K562 (cell line): ENCODE results near the gene SLC38A10. TPM values are rescaled to one million over a fixed set of nuclear protein-coding genes. Genes with fewer than 3 reads are reported as not detected.

ENCODE experiments used
- CHD1 ChIP-seq: fragments of 200-600 bp; sonication (generic); IDR thresholded peaks from one replicate; pipeline ENCODE4 v1.6.1; 2012; ENCODE audit warnings: mild to moderate bottlenecking, moderate library complexity, low read length, inconsistent platforms
- CTCF ChIP-seq, 3 experiments: IDR thresholded peaks in 2 of 3; conservative IDR thresholded peaks in 1 of 3; 2 replicates each; pipeline ENCODE4 v1.5.1; 2011 to 2012; ENCODE audit warnings: low read length in 3 of 3, mild to moderate bottlenecking in 3 of 3, control low read depth in 2 of 3, improper control_type of control experiment in 1 of 3, inconsistent platforms in 1 of 3, low read depth in 1 of 3, mixed read lengths in 1 of 3, moderate library complexity in 1 of 3; ENCODE audit not compliant: insufficient read depth in 2 of 3
- GTF3C2 ChIP-seq: IDR thresholded peaks from 3 replicates; pipeline ENCODE4 v1.6.1; 2011; ENCODE audit warnings: borderline replicate concordance, mild to moderate bottlenecking, moderate library complexity; ENCODE audit not compliant: insufficient read length; ENCODE audit errors: extremely low read depth
- KDM2B ChIP-seq: fragments of 250-450 bp; sonication (Bioruptor Pico); IDR thresholded peaks from 2 replicates; pipeline ENCODE4 v1.8.0; 2021; ENCODE audit warnings: mild to moderate bottlenecking, moderate library complexity
- NFE2 ChIP-seq: IDR thresholded peaks from 2 replicates; pipeline ENCODE4 v1.6.1; 2014; ENCODE audit warnings: antibody characterized with exemption, low read depth
- NUFIP1 ChIP-seq: fragments of 450-650 bp; IDR thresholded peaks from 2 replicates; pipeline ENCODE4 v1.6.1; 2018; ENCODE audit not compliant: partially characterized antibody
- POLR2G ChIP-seq: fragments of 200-400 bp; formaldehyde crosslinking; IDR thresholded peaks from 2 replicates; pipeline ENCODE4 v1.6.1; 2017; ENCODE audit warnings: low read depth, mild to moderate bottlenecking, antibody characterized with exemption, low read length, moderate library complexity
- RBM25 ChIP-seq: fragments of 200-400 bp; formaldehyde crosslinking; IDR thresholded peaks from 2 replicates; pipeline ENCODE4 v1.6.1; 2018; ENCODE audit warnings: low read length, low read depth, moderate library complexity; ENCODE audit not compliant: severe bottlenecking
- RERE ChIP-seq: sonication (generic); formaldehyde crosslinking; IDR thresholded peaks from 2 replicates; pipeline ENCODE4 v1.8.0; 2023; ENCODE audit warnings: missing genetic modification reagents, mild to moderate bottlenecking, borderline replicate concordance
- TEAD4 ChIP-seq, 2 experiments: sonication (generic) in 1 of 2; formaldehyde crosslinking in 1 of 2; IDR thresholded peaks; 2 replicates each; pipeline versions ENCODE4 v1.6.1 to v1.8.0; 2012 to 2022; ENCODE audit warnings: borderline replicate concordance in 1 of 2, inconsistent platforms in 1 of 2, low read length in 1 of 2, mild to moderate bottlenecking in 1 of 2, missing genetic modification reagents in 1 of 2
- TRIM24 ChIP-seq, 2 experiments: fragments of 450-650 bp; IDR thresholded peaks; 2 replicates each; pipeline ENCODE4 v1.6.1; 2016
- XRCC5 ChIP-seq: fragments of 200-400 bp; formaldehyde crosslinking; IDR thresholded peaks from 2 replicates; pipeline ENCODE4 v1.6.1; 2017; ENCODE audit warnings: low read depth, mild to moderate bottlenecking, low read length
- ZNF280A ChIP-seq: fragments of 450-650 bp; IDR thresholded peaks from 2 replicates; pipeline ENCODE4 v1.6.1; 2018; ENCODE audit warnings: mild to moderate bottlenecking, low read depth; ENCODE audit not compliant: partially characterized antibody
- ZNF347 ChIP-seq: fragments of 450-650 bp; formaldehyde crosslinking; IDR thresholded peaks from 2 replicates; pipeline ENCODE4 v1.4.0; 2020; ENCODE audit warnings: low read depth, mild to moderate bottlenecking, moderate library complexity
- polyA plus RNA-seq, 8 experiments: library from polyadenylated mRNA; depleted of rRNA in 4 of 8; stranded (reverse) in 5 of 8; unstranded in 3 of 8; fragments of >200 nt; fragmentation: Nextera tagmentation in 2 of 8; fragmentation: Illumina TruSeq in 1 of 8; extraction: Ambion mirVana in 2 of 8; extraction: Trizol in 1 of 8; gene quantifications; 2 replicates each; pipeline versions ENCODE4 v1.2.1 to v1.2.3, GENCODE V29; 2011 to 2014; ENCODE audit warnings: inconsistent platforms in 1 of 8, missing spikeins in 1 of 8
- total RNA-seq, 7 experiments: library from RNA; depleted of rRNA in 6 of 7; stranded (reverse); fragments of >200 nt in 6 of 7; fragmentation: Illumina TruSeq in 2 of 7; extraction: Trizol in 2 of 7; gene quantifications; 2 replicates each; pipeline versions ENCODE4 v1.2.1 to v1.2.3, GENCODE V29; 2011 to 2021; ENCODE audit warnings: low replicate concordance in 1 of 7

SLC38A10 gene
- total and polyA plus RNA-seq, 9 of the 15 experiments (the other 6 are each of a cell fraction or from before 2014, with no cell fraction given), result 0.45 to 54.2 (median 13.8) TPM

GRCh38 chr17:81295676-81296381, 722 bp upstream of the SLC38A10 start (continued):
- TF ChIP-seq ZNF280A (peak; percentile 38), GTF3C2 (peak; percentile 38), XRCC5 (peak; percentile 25; the same call in 1 of the 2 replicates), CHD1 (peak; percentile 43), NFE2 (peak; percentile 27; the same call in 1 of the 2 replicates), NUFIP1 (no peak), POLR2G (no peak), RBM25 (peak; percentile 84), RERE (CRISPR knock-in tag) (no peak), CTCF (IDR thresholded peaks at IDR 0.05 in 2 of 3, conservative IDR thresholded peaks at IDR 0.05 in 1 of 3; ENCODE audit: insufficient read depth in 2 of 3, low read depth in 1 of 3, low read length in 3 of 3) (peak; percentile 34 to 42 (median 36); a peak in 5 of 6 replicates), ZNF347 (CRISPR knock-in tag) (no peak), TRIM24 (IDR thresholded peaks at IDR 0.05) (0 out of 4 replicates have a peak, but pooled peaks of 1 of the 2 experiments have one; percentile 30), KDM2B (CRISPR knock-in tag) (no peak), TEAD4 (IDR thresholded peaks at IDR 0.05; ENCODE audit: low read length) (no peak), TEAD4 (CRISPR knock-in tag; IDR thresholded peaks at IDR 0.05; ENCODE audit: borderline replicate concordance) (no peak)
